ENCODE measurements around the gene FXR2. TPM values are rescaled to one million over a fixed set of nuclear protein-coding genes. Genes with fewer than 3 reads are reported as not detected.
A peak's percentile ranks its signal among the peaks of the same experiment; 100 is the strongest.

FXR2 gene
- total RNA-seq, 1 donor from 2014 or later: 42.7 TPM

GRCh38 chr17:7548585-7549400 is 65.9 kb downstream of the FXR2 start, which contains the start of gene TNFSF12:
TSS of gene TNFSF12 (plus strand) at chr17:7549058. CDS start at chr17:7549154, 96 bp downstream.
- Histone ChIP-seq H2AFZ (replicated peaks) (peak within 1 kb of the TSS; percentile 95), H3K27me3 (peaks cover 26% of the 10 kb centered on the region), H3K79me2 (ENCODE audit: low read depth) (no peaks in the 10 kb centered on the region), H3K36me3 (no peaks in the 10 kb centered on the region), H3K9ac (no peak within 1 kb of the TSS), H3F3A (ENCODE audit: low read depth) (peaks cover 20% of the 10 kb centered on the region), H3K4me2 (peak within 1 kb of the TSS; percentile 87), H3K9me3 (ENCODE audit: low read depth) (no peaks in the 10 kb centered on the region), H4K20me1 (ENCODE audit: low read depth) (no peaks in the 10 kb centered on the region), H3K27ac (no peak within 1 kb of the TSS), H3K4me1 (peaks cover 3% of the 10 kb centered on the region), H3K4me3 (peak within 1 kb of the TSS; percentile 65)
- peak; percentile 61 for DNase-seq (ENCODE audit: low spot score)
- no peak for TF ChIP-seq EZH2phosphoT487 (IDR thresholded peaks at IDR 0.05)
- TF ChIP-seq EZH2 (IDR thresholded peaks at IDR 0.05): peak; percentile 20
- no peaks in the 10 kb centered on the region for H3K9me3 Mint-ChIP-seq
- no peak within 1 kb of the TSS for H3K27ac Mint-ChIP-seq
- no peaks in the 10 kb centered on the region for H3K36me3 Mint-ChIP-seq
- peak within 1 kb of the TSS; percentile 81 for H3K4me3 Mint-ChIP-seq
- H3K27me3 Mint-ChIP-seq (ENCODE audit: insufficient read depth, low read depth): peaks cover 21% of the 10 kb centered on the region
- H3K4me1 Mint-ChIP-seq: peaks cover 9% of the 10 kb centered on the region

- Histone ChIP-seq H3K4me3 (no peak overlapping the region), H3K27ac (no peak overlapping the region), H3K27me3 (peaks cover 40% of the 10 kb centered on the region), H2AFZ (replicated peaks) (no peak overlapping the region), H3F3A (ENCODE audit: low read depth) (peaks cover 15% of the 10 kb centered on the region), H3K36me3 (no peaks in the 10 kb centered on the region), H3K4me1 (peaks cover 3% of the 10 kb centered on the region), H3K9me3 (ENCODE audit: low read depth) (no peaks in the 10 kb centered on the region), H3K4me2 (no peak overlapping the region), H3K9ac (no peak overlapping the region), H4K20me1 (ENCODE audit: low read depth) (no peaks in the 10 kb centered on the region), H3K79me2 (ENCODE audit: low read depth) (no peaks in the 10 kb centered on the region)
- Mint-ChIP-seq H3K9me3 (no peaks in the 10 kb centered on the region), H3K4me3 (no peak overlapping the region), H3K4me1 (peaks cover 9% of the 10 kb centered on the region), H3K27ac (no peak overlapping the region), H3K36me3 (no peaks in the 10 kb centered on the region), H3K27me3 (ENCODE audit: insufficient read depth, low read depth) (peaks cover 23% of the 10 kb centered on the region)
- DNase-seq (ENCODE audit: low spot score): no peak
- TF ChIP-seq, protein P1, sequence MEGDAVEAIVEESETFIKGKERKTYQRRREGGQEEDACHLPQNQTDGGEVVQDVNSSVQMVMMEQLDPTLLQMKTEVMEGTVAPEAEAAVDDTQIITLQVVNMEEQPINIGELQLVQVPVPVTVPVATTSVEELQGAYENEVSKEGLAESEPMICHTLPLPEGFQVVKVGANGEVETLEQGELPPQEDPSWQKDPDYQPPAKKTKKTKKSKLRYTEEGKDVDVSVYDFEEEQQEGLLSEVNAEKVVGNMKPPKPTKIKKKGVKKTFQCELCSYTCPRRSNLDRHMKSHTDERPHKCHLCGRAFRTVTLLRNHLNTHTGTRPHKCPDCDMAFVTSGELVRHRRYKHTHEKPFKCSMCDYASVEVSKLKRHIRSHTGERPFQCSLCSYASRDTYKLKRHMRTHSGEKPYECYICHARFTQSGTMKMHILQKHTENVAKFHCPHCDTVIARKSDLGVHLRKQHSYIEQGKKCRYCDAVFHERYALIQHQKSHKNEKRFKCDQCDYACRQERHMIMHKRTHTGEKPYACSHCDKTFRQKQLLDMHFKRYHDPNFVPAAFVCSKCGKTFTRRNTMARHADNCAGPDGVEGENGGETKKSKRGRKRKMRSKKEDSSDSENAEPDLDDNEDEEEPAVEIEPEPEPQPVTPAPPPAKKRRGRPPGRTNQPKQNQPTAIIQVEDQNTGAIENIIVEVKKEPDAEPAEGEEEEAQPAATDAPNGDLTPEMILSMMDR (IDR thresholded peaks at IDR 0.05): no peak
- no peak for TF ChIP-seq EZH2phosphoT487 (IDR thresholded peaks at IDR 0.05)
- TF ChIP-seq EZH2 (IDR thresholded peaks at IDR 0.05): no peak
These were observed 69.8 kb downstream of the FXR2 start for GRCh38 chr17:7544911-7545310.

Small RNAs within 50 kb of the gene (small RNA-seq; reads per million reads assigned to genes)
- 0.09 reads per million for gene CD68
- gene SNORA48: not detected
- gene SNORD10: not detected

Other genes with a start within 250 kb of the FXR2 start
- gene TNK1, start 233.8 kb downstream of the FXR2 start, total RNA-seq (ENCODE audit: low replicate concordance): 1.8 and 4.0 TPM in 2 replicates
- 6.6 and 17.5 TPM in 2 replicates for gene PLSCR3, start 220.4 kb downstream of the FXR2 start, total RNA-seq (ENCODE audit: low replicate concordance)
- 72.0 and 152 TPM in 2 replicates for gene TMEM256, start 210.8 kb downstream of the FXR2 start, total RNA-seq (ENCODE audit: low replicate concordance)
- 13.9 and 36.5 TPM in 2 replicates for gene NLGN2, start 207.1 kb downstream of the FXR2 start, total RNA-seq (ENCODE audit: low replicate concordance)
- not detected in 2 replicates for gene SPEM1, start 194.6 kb downstream of the FXR2 start, total RNA-seq (ENCODE audit: low replicate concordance)
- gene SPEM2, start 189.3 kb downstream of the FXR2 start, total RNA-seq (ENCODE audit: low replicate concordance): not detected in 2 replicates
- not detected in 2 replicates for gene SPEM3, start 186.0 kb downstream of the FXR2 start, total RNA-seq (ENCODE audit: low replicate concordance)
- 1.0 and 1.6 TPM in 2 replicates for gene TMEM102, start 179.5 kb downstream of the FXR2 start, total RNA-seq (ENCODE audit: low replicate concordance)
- gene FGF11, start 175.4 kb downstream of the FXR2 start, total RNA-seq (ENCODE audit: low replicate concordance): 7.6 and 14.9 TPM in 2 replicates
- gene CHRNB1, start 169.8 kb downstream of the FXR2 start, total RNA-seq (ENCODE audit: low replicate concordance): 7.4 and 7.5 TPM in 2 replicates
- 5.4 and 15.5 TPM in 2 replicates for gene ZBTB4, start 135.3 kb downstream of the FXR2 start, total RNA-seq (ENCODE audit: low replicate concordance)
- gene SLC35G6, start 133.5 kb downstream of the FXR2 start, total RNA-seq (ENCODE audit: low replicate concordance): not detected in 2 replicates
- 32.7 and 51.4 TPM in 2 replicates for gene POLR2A, start 130.5 kb downstream of the FXR2 start, total RNA-seq (ENCODE audit: low replicate concordance)
- gene TNFSF12, start 65.8 kb downstream of the FXR2 start, total RNA-seq (ENCODE audit: low replicate concordance): 0.75 and 2.4 TPM in 2 replicates
- gene TNFSF13, start 56.1 kb downstream of the FXR2 start, total RNA-seq (ENCODE audit: low replicate concordance): 0.37 TPM in 1 of 2 replicates, not detected in the other
- 87.9 and 91.6 TPM in 2 replicates for gene SENP3, start 53.0 kb downstream of the FXR2 start, total RNA-seq (ENCODE audit: low replicate concordance)
- 0.95 TPM in 1 of 2 replicates, not detected in the other for gene CD68, start 35.3 kb downstream of the FXR2 start, total RNA-seq (ENCODE audit: low replicate concordance)
- 167 and 177 TPM in 2 replicates for gene MPDU1, start 31.0 kb downstream of the FXR2 start, total RNA-seq (ENCODE audit: low replicate concordance)
- 0.51 and 7.6 TPM in 2 replicates for gene SOX15, start 24.8 kb downstream of the FXR2 start, total RNA-seq (ENCODE audit: low replicate concordance)
- 34.6 and 56.6 TPM in 2 replicates for gene SAT2, start 12.9 kb upstream of the FXR2 start, total RNA-seq (ENCODE audit: low replicate concordance)
- gene SHBG, start 15.2 kb upstream of the FXR2 start, total RNA-seq (ENCODE audit: low replicate concordance): 0.46 TPM in 1 of 2 replicates, not detected in the other
- 0.37 and 1.4 TPM in 2 replicates for gene ATP1B2, start 36.0 kb upstream of the FXR2 start, total RNA-seq (ENCODE audit: low replicate concordance)
- 54.9 and 69.7 TPM in 2 replicates for gene TP53, start 72.6 kb upstream of the FXR2 start, total RNA-seq (ENCODE audit: low replicate concordance)
- 12.6 and 22.8 TPM in 2 replicates for gene WRAP53, start 73.6 kb upstream of the FXR2 start, total RNA-seq (ENCODE audit: low replicate concordance)
- 5.8 and 17.7 TPM in 2 replicates for gene EFNB3, start 90.3 kb upstream of the FXR2 start, total RNA-seq (ENCODE audit: low replicate concordance)
- 0.09 and 0.28 TPM in 2 replicates for gene DNAH2, start 102.8 kb upstream of the FXR2 start, total RNA-seq (ENCODE audit: low replicate concordance)
- gene KDM6B, start 219.3 kb upstream of the FXR2 start, total RNA-seq (ENCODE audit: low replicate concordance): 6.8 and 12.3 TPM in 2 replicates
- gene TMEM88, start 240.2 kb upstream of the FXR2 start, total RNA-seq (ENCODE audit: low replicate concordance): 13.8 and 53.7 TPM in 2 replicates
- gene NAA38, start 242.7 kb upstream of the FXR2 start, total RNA-seq (ENCODE audit: low replicate concordance): 8.6 and 27.4 TPM in 2 replicates
- gene CYB5D1, start 243.1 kb upstream of the FXR2 start, total RNA-seq (ENCODE audit: low replicate concordance): 11.5 and 12.9 TPM in 2 replicates